Endothelial cell (in vitro differentiated cells): ENCODE results near the gene ITGB6. TPM values are rescaled to one million over a fixed set of nuclear protein-coding genes. Genes with fewer than 3 reads are reported as not detected.

Source experiments
- DNase-seq: peaks from one replicate; pipeline ENCODE4 v3.0.0; 2021; ENCODE audit warnings: low spot score
- H3K27ac Mint-ChIP-seq: one replicate; pipeline ENCODE4 v1.8.0; 2021; ENCODE audit warnings: mixed read lengths, inconsistent platforms; ENCODE audit not compliant: unreplicated experiment
- H3K27me3 Mint-ChIP-seq: one replicate; pipeline ENCODE4 v1.8.0; 2021; ENCODE audit warnings: mild to moderate bottlenecking, moderate library complexity, mixed read lengths, inconsistent platforms; ENCODE audit not compliant: unreplicated experiment
- H3K36me3 Mint-ChIP-seq: one replicate; pipeline ENCODE4 v1.8.0; 2021; ENCODE audit warnings: mild to moderate bottlenecking, low read depth, mixed read lengths, inconsistent platforms; ENCODE audit not compliant: unreplicated experiment
- H3K4me1 Mint-ChIP-seq: one replicate; pipeline ENCODE4 v1.8.0; 2021; ENCODE audit warnings: mild to moderate bottlenecking, mixed read lengths, inconsistent platforms; ENCODE audit not compliant: unreplicated experiment
- H3K4me3 Mint-ChIP-seq: one replicate; pipeline ENCODE4 v1.8.0; 2021; ENCODE audit warnings: mild to moderate bottlenecking, mixed read lengths, inconsistent platforms; ENCODE audit not compliant: unreplicated experiment
- H3K9me3 Mint-ChIP-seq: one replicate; pipeline ENCODE4 v1.8.0; 2021; ENCODE audit warnings: mixed read lengths, inconsistent platforms; ENCODE audit not compliant: unreplicated experiment
- total RNA-seq: library from RNA; stranded (reverse); fragmentation: NEBNext Ultra II Directional; extraction: Animal tissue kit (Norgen Biotek cat#: 25700); gene quantifications from one replicate; pipeline ENCODE4 v1.2.1, GENCODE V29; 2021; ENCODE audit not compliant: unreplicated experiment
- TF ChIP-seq, protein P1 (sequence below): fragments of 200-600 bp; sonication (generic); IDR thresholded peaks from one replicate; pipeline ENCODE4 v1.5.0; 2021; ENCODE audit warnings: antibody characterized with exemption; ENCODE audit not compliant: unreplicated experiment

ITGB6 gene
- total RNA-seq, 1 donor from 2014 or later = not detected

DNA sequence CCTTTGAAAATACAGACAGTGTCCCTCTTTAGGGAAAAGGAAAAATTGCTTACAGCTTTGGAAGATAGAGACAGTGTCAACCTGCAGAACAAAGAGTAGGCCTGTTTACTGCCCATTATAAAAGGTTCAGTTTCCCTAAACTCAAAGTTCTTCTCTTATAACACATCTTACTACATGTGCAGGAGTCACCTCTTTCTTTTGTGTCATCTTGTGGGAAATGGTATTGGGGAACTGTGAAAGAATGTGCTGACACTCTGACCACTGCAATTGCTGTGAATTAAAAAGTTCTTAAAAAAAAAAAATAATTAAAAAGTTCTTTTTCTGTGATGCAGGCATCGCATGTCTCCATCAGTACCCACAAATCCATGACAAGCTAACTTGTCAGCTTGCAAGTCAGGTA, 2.9 kb upstream of the ITGB6 start:
- Mint-ChIP-seq H3K36me3 (no peaks in the 10 kb centered on the region), H3K4me3 (no peak overlapping the region), H3K9me3 (no peaks in the 10 kb centered on the region), H3K4me1 (no peaks in the 10 kb centered on the region), H3K27me3 (no peaks in the 10 kb centered on the region), H3K27ac (no peak overlapping the region)
- DNase-seq = no peak
- TF ChIP-seq, protein P1, sequence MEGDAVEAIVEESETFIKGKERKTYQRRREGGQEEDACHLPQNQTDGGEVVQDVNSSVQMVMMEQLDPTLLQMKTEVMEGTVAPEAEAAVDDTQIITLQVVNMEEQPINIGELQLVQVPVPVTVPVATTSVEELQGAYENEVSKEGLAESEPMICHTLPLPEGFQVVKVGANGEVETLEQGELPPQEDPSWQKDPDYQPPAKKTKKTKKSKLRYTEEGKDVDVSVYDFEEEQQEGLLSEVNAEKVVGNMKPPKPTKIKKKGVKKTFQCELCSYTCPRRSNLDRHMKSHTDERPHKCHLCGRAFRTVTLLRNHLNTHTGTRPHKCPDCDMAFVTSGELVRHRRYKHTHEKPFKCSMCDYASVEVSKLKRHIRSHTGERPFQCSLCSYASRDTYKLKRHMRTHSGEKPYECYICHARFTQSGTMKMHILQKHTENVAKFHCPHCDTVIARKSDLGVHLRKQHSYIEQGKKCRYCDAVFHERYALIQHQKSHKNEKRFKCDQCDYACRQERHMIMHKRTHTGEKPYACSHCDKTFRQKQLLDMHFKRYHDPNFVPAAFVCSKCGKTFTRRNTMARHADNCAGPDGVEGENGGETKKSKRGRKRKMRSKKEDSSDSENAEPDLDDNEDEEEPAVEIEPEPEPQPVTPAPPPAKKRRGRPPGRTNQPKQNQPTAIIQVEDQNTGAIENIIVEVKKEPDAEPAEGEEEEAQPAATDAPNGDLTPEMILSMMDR = no peak

GRCh38 chr2:160201849-160202539, 1.9 kb upstream of the ITGB6 start:
- no peak for DNase-seq
- Mint-ChIP-seq H3K4me1 (no peaks in the 10 kb centered on the region), H3K4me3 (no peak overlapping the region), H3K27ac (no peak overlapping the region), H3K27me3 (no peaks in the 10 kb centered on the region), H3K36me3 (no peaks in the 10 kb centered on the region), H3K9me3 (no peaks in the 10 kb centered on the region)
- TF ChIP-seq, protein P1 = no peak

DNA sequence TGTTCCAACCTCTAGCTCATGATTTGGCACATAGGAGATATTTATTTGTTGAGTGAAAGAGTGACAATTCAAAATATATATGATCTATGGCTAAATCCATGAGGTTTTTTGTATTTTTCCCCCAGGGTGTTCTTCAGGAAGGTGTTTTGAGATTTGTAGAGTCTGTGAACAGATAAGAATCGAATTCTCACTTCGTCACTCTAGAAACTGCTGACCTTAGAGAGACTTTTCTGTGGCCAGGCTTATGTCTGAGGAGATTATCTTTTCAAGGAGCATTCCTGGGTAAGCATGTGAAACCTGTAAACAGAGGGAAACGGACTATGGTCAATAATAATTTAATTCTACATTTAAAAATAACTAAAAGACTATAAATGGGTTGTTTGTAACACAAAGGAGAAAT, 849 bp upstream of the ITGB6 start:
- Mint-ChIP-seq H3K4me1 (no peaks in the 10 kb centered on the region), H3K27me3 (no peaks in the 10 kb centered on the region), H3K36me3 (no peaks in the 10 kb centered on the region), H3K9me3 (no peaks in the 10 kb centered on the region), H3K27ac (no peak overlapping the region), H3K4me3 (no peak overlapping the region)
- no peak for DNase-seq
- TF ChIP-seq, protein P1 = no peak

DNA sequence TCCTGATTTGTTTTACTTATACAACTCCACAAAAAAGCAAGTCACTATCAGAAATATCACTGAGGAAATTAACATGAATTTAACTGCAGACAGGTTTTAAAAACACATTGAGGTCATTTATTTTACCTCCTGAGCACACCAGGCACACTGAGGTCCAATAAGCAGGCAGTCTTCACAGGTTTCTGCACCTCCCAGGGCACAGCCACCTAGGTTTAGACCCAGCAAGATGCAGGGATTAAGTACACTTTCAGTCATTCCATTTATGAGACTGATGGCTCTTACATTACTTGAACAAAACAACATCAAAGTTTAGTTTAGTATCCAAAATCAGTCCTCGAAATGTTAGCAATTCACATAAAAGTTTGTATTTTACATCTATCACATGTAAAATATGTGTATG, 1.0 kb downstream of the ITGB6 start:
- H3K9me3 Mint-ChIP-seq = no peaks in the 10 kb centered on the region
- no peak overlapping the region for H3K27ac Mint-ChIP-seq
- no peak for DNase-seq
- TF ChIP-seq, protein P1 = no peak
- H3K27me3 Mint-ChIP-seq = no peaks in the 10 kb centered on the region
- no peak overlapping the region for H3K4me3 Mint-ChIP-seq
- no peaks in the 10 kb centered on the region for H3K4me1 Mint-ChIP-seq
- H3K36me3 Mint-ChIP-seq = no peaks in the 10 kb centered on the region

DNA sequence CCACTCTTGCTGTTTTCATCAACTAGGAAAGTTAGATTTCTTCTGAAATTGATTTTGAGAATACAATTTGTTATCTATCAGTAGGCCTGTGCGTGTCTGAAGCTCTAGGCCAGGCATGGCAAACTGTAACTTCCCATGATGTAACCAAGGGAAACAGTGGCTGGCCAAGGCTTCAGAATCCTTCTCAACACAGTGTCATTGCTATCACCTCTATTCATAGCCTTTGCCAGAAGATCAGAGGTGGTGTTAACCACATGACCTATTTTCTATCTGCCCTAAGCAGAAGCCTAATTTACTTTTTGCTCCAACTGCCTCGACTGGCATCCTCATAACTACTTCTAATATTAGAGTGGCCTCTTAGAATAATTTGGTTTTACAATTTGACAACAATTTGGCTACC, 2.5 kb downstream of the ITGB6 start:
- Mint-ChIP-seq H3K36me3 (no peaks in the 10 kb centered on the region), H3K9me3 (no peaks in the 10 kb centered on the region), H3K4me3 (no peak overlapping the region), H3K27ac (no peak overlapping the region), H3K4me1 (no peaks in the 10 kb centered on the region), H3K27me3 (no peaks in the 10 kb centered on the region)
- TF ChIP-seq, protein P1 = no peak
- no peak for DNase-seq
